BLaER1 (cell line): ENCODE results near the gene PSMD10.

Experiments used
- H3K27ac ChIP-seq: shearing (Covaris generic); formaldehyde crosslinking; 2 replicates; pipeline ENCODE4 v1.8.1; 2022
- H3K27me3 ChIP-seq: shearing (Covaris generic); formaldehyde crosslinking; 2 replicates; pipeline ENCODE4 v1.8.1; 2022
- H3K36me3 ChIP-seq: shearing (Covaris generic); formaldehyde crosslinking; 2 replicates; pipeline ENCODE4 v1.8.1; 2022
- H3K4me1 ChIP-seq: shearing (Covaris generic); formaldehyde crosslinking; 2 replicates; pipeline ENCODE4 v1.8.1; 2022
- H3K4me2 ChIP-seq: shearing (Covaris generic); formaldehyde crosslinking; 2 replicates; pipeline ENCODE4 v1.8.1; 2022
- H3K4me3 ChIP-seq: shearing (Covaris generic); formaldehyde crosslinking; 2 replicates; pipeline ENCODE4 v1.8.1; 2022
- H3K9ac ChIP-seq: shearing (Covaris generic); formaldehyde crosslinking; 2 replicates; pipeline ENCODE4 v1.8.1; 2022
- H3K9me3 ChIP-seq: shearing (Covaris generic); formaldehyde crosslinking; 2 replicates; pipeline ENCODE4 v1.8.1; 2022
- H4K20me1 ChIP-seq: shearing (Covaris generic); formaldehyde crosslinking; 2 replicates; pipeline ENCODE4 v1.8.1; 2022
- Cebpa-rat ChIP-seq: shearing (Covaris generic); IDR thresholded peaks from 2 replicates; pipeline ENCODE4 v1.8.1; 2022

Gene PSMD10

DNA sequence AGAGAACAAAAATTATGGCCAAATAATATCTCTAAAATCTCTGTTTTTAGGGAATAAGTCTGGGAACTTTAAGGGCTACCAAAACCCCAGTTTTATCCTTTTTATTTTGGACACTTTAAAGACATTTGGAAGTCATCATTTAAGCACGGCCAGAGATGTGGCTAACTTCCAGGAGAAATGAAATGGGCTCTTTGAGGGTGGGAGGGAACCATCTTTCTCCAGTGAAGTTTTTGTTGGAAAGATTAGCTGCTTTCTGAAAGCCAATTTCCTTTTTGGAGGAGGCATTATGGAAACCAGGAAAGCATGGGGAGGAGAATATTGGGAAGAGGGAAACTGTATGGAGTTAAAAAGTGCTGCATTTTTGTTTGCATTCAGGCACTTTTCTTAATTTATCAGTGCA, 41.7 kb downstream of the PSMD10 start:
- Histone ChIP-seq H3K27ac (no peak overlapping the region), H3K9me3 (no peaks in the 10 kb centered on the region), H3K4me3 (no peak overlapping the region), H3K4me1 (no peaks in the 10 kb centered on the region), H3K27me3 (peaks cover 61% of the 10 kb centered on the region), H3K9ac (no peak overlapping the region), H4K20me1 (no peaks in the 10 kb centered on the region; the same call in 1 of the 2 replicates), H3K4me2 (no peak overlapping the region), H3K36me3 (no peaks in the 10 kb centered on the region)
- no peak for TF ChIP-seq Cebpa-rat

DNA sequence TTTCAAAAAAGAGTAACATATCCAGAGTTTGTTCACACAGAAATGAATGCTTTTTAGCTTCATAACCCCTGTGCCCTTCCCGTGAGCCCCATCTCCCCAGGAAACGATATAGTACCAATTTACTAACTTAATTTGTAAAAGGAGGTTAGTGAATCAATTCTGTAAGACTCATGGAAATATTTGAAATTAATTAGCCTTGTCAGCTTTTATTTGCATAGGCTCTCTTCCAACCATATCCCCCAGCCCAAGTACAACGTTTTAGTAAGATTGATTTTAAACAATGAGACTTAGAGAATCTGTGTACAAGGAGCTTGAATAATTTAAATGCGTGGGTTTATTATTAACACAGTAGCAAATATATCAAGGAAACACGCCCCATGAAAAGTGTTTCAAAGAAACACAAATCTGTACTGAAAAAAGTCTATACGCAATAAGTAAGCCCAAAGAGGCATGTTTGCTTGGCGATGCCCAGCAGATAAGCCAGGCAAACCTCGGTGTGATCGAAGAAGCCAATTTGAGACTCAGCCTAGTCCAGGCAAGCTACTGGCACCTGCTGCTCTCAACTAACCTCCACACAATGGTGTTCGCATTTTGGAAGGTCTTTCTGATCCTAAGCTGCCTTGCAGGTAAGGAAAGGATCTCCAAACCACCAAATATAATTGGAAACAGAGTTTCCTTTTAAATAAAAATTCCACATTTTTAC, 46.6 kb downstream of the PSMD10 start, which contains the start of gene VSIG1:
TSS of gene VSIG1 (plus strand) at position 512 of the 703 bp plus-strand sequence. CDS start at position 578, 66 bp downstream.
- TF ChIP-seq Cebpa-rat, result no peak
- Histone ChIP-seq H3K9ac (no peak within 1 kb of the TSS), H3K4me3 (no peak within 1 kb of the TSS), H3K27ac (no peak within 1 kb of the TSS), H3K27me3 (peaks cover 50% of the 10 kb centered on the region), H4K20me1 (no peaks in the 10 kb centered on the region), H3K9me3 (no peaks in the 10 kb centered on the region), H3K4me1 (no peaks in the 10 kb centered on the region), H3K36me3 (no peaks in the 10 kb centered on the region), H3K4me2 (no peak within 1 kb of the TSS)

DNA sequence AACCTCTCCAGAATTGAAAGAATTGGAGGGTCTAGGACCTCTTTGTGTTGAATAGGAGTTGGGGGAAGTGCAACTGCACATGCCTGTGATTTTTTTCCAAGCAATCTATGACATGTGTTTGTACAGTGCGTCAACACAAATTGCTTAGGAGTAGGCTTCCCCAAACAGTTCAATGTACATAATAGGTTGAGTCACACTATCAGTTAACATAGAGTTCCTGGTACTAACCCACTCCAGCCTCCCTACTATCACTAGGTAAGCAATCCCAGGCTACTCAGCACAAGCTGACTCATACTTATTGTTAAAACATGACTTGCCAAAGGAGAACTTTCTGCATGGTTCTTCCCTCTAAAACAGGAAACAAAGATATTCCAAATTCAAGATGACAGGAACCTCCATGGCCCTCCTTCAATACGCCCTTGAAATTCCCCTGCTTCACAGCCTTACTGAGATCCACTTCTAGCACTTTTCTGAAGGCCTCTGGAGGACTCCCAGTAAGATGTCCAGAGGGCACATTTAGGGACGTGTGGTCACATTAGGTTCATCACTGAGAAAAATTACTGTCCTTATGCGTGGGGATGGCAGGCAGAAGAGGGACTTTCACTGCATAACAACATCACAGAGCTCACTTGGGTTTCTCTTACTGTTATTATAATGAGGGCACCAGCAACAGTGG, 54.9 kb downstream of the PSMD10 start:
- H3K27me3 ChIP-seq, result peaks cover 86% of the 10 kb centered on the region
- H3K4me2 ChIP-seq, result no peak overlapping the region
- H3K4me3 ChIP-seq, result no peak overlapping the region
- no peak for TF ChIP-seq Cebpa-rat
- H4K20me1 ChIP-seq, result no peaks in the 10 kb centered on the region
- no peak overlapping the region for H3K9ac ChIP-seq
- H3K9me3 ChIP-seq, result no peaks in the 10 kb centered on the region
- H3K4me1 ChIP-seq, result no peaks in the 10 kb centered on the region
- H3K36me3 ChIP-seq, result no peaks in the 10 kb centered on the region
- H3K27ac ChIP-seq, result no peak overlapping the region

DNA sequence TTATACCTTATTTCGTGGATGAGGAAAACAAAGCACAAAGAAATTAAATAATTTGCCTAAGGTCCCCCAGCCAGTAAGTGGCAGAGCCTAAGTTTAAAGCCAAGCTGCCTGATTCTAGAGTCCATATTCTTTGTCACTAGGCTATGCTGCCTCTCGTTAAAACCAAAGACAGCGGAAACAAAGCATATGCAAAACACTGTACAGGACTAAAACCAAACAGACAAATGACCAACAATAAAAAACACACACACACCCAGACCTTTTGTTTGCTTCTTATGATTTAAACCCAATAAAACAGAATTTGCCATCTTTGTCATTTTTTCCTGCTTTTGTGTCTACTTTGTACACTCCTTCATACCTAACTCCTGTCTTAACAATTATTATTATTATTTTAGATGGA, 56.6 kb downstream of the PSMD10 start:
- TF ChIP-seq Cebpa-rat, result no peak
- no peak overlapping the region for H3K27ac ChIP-seq
- H4K20me1 ChIP-seq, result no peaks in the 10 kb centered on the region; the same call in 1 of the 2 replicates
- H3K36me3 ChIP-seq, result no peaks in the 10 kb centered on the region
- no peak overlapping the region for H3K9ac ChIP-seq
- no peaks in the 10 kb centered on the region for H3K9me3 ChIP-seq
- H3K4me3 ChIP-seq, result no peak overlapping the region
- no peak overlapping the region for H3K4me2 ChIP-seq
- peaks cover 98% of the 10 kb centered on the region for H3K27me3 ChIP-seq
- H3K4me1 ChIP-seq, result no peaks in the 10 kb centered on the region
